ENCODE results near the gene JAG2.

JAG2 gene

DNA sequence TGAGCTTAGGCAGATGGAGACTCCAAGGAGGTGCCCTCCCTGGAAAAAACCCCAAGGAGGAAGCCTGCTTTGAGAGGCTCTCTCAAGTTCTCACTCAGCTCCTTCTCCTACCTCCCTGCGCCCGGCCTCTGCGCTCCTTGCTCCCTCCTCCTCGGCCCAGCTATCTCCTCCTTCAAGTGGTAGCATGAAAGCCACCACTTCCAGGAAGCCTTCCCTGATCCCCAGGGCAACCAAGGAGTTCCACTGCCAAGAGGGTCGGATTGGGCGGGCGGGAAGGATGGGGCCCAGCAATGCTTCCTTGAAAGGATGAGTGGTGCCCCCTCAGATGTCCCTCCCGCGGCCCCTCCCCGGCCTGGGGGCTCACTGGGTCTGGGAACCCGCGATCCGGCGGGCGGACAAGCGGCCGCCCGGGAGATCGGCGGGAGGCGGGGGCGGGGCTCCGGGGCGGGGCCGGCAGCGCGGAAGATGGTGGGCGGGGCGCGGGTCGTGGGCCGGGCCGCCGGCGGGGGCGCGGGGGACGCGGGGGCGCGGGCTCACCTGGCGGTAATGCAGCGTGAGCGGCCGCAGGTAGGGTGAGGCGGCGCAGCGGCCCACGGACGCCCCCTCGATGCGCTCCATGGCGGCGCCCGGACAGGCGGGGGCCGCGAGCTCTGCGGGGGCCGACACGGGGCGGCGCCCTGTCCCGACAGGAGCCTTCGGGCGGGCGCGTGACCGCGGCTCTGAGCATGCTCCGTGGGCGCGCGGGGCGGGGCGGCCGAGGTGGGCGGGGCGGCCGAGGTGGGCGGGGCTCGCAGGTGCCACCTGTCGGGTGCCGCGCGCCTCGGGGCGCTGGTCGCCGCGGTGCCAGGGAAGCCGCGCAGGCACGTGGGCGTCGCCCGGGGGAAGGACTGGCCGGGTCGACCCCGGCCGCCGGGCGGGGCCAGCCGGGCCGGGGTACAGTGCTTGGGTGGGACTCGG lies 12.3 kb upstream of the JAG2 start, which contains the start of gene NUDT14:
TSS of gene NUDT14 (minus strand) at position 721 of the 957 bp plus-strand sequence. CDS start at position 618, 103 bp downstream.
- peak; percentile 77 for DNase-seq

DNA sequence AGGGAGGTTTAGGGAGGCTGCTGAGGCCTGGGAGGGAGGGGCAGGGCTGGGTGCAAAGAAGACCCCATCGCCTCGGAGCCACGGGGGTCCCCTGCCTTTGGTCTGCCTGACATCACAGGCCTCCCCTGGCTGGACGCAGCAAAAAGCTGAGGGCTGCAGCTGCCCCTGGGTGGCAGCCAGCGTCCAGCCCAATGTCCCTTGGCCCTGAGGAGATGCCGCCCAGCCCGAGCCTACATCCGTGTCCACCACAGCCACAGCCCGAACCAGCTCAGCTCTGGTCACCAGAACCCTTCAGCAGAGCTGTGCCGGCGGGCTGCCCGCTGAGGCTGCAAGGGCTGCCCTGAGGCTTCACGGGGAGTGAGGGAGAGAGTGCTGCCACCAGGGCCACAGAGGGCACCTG lies 10.6 kb upstream of the JAG2 start:
- no peak for DNase-seq

- no peak for DNase-seq
Observed at GRCh38 chr14:105178868-105179140, 10.2 kb upstream of the JAG2 start.

DNA sequence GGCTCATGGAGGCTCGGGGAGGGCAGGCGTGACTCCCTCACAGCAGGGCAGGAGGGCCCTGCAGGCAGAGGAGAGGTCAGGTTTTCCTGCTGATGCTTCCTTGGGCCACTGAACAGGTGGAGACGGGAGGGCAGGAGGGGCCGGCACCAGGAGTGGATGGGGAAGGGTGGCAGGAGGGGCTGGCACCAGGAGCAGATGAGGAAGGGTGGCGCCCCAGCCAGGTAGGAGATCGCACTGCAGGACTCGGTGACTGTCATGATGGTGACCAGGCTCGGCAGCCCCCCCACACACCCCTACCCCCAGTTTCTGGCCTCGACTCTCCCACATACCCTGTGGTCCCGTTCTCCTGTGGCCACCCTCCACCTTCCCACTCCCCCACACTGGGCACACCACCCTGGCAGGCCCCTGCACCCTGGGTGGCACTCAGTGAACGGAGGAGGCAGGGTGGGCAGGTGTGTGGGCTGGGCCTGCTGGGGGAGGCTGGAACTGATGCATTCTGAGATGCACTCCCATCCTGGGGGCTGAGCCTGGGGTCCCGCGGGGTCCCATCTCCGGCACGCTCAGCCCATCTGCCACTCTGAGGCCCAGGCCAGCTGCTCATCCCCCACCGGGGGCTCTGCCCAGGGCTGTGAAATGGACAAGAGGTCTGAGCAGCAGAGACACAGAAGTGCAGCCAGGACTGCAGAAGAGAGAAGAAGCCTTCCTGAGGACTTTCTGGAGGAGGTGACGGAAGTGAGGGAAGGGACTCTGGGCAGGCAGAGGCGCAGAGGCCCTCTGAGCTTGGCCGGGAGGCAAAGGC lies 9.7 kb upstream of the JAG2 start:
- DNase-seq, result no peak

GRCh38 chr14:105177082-105177481 lies 8.5 kb upstream of the JAG2 start:
- DNase-seq, result no peak

DNA sequence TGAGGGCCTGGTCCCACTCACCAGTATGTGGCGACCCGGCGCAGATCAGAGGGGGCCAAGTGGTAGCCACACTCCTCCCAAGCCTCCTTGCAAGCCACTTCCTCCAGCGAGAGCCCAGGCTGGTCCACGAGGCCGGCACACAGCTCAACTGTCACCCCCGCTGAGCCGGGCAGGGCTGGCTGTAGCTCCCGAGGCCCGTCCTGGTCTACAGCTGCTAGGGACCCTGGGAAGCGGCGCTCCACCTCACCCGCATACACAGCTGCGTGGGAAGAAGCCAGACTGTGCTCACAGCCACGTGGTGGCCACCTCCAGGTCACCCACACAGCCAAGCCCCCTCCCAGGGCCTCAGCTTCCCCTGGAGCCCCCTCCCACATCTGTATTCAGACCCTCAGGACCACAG lies 7.9 kb upstream of the JAG2 start:
- no peak for DNase-seq

GRCh38 chr14:105173901-105174894 lies 5.6 kb upstream of the JAG2 start:
- peak; percentile 48 for DNase-seq

- DNase-seq, result no peak
Observed at GRCh38 chr14:105173145-105173544, 4.6 kb upstream of the JAG2 start.

DNA sequence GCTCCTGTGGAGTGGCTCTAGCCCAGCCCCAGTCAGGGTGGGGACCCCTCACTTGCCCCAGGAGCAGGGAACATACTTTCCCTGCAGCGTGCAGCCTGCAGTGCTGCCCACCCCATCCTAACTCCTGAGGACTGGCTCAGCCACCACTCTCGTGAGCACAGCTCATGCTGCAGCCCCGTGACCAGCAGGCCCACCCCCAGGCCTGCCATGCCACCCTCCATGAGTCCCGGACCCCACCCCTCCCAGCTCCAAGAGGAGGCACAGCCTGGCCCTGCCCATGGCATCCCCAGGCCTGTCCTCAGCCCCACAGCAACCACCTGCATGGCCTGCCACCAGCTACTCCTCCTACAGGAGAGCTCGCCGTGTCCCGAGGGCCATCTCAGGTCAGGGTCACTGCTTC lies 3.9 kb upstream of the JAG2 start:
- DNase-seq, result no peak

- DNase-seq, result no peak
Observed at GRCh38 chr14:105171004-105171673, 2.6 kb upstream of the JAG2 start.

DNA sequence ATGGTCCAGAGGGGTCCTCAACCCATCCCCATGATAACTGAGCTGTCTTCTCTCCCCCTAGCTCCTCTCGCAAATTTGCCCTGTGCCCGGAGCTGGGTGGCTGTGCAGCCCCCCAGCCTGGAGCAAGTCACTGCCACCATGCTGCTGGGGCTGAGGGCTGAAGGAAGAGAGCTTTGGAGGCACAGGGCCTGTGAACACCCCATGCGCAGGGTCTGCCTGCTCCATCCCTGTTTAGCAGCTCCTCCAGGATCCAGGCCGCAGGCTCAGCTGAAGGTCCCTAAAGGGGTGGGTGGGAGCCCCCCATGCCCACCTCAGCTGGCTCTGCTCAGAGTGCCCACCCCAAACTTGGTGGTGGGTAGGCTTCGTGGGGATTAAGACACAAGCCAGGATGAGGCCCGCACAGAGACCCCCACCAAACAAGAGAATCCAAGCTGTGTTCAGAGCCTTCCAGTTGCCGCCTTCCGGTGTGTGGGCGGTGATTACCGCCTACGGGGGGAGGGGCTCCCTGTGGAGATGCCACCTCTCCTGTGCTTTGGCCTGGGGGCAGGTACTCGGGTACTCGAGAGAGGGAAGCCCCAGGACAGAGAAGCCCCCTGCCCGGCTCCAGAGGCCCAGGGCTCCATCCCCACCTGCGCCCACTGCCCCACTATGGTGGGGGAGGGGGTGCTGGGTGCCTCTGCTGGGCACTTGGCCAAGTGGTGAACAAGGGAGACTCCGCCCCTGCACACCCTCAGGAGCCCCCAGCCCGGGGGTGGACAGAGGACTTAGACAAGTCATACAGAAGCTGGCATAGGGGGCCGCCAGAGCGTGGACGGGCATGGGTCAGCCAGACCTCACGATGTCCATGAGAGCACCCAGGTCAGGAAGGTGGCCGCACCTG lies 1.4 kb upstream of the JAG2 start:
- DNase-seq, result no peak

DNA sequence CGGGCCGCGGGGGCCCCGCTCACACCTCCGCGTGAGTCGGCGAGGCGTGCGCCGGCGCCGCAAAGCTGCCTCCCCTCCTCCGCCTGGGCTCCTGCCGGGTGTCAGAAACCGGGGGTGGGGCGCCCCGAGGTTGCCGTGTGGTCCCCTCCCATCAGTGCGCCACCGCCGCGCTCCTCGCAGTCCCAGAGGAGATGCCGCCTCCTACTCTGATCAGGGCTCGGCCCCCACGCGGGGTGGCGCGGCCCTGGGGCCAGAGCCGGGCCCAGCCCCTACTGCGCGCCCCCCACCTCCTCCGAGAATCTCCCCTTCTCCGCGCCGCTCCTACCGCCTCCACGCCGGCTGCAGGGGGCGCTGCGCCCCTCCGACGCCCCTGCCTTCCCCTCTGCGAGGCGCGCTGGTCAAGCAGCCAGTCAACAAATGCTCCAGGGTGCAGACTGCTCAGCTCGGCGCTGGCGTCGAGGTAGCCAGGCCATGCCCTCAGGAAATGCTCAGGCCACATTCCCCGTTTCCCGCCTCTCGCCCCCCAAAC lies 467 bp upstream of the JAG2 start:
- peak; percentile 41 for DNase-seq

DNA sequence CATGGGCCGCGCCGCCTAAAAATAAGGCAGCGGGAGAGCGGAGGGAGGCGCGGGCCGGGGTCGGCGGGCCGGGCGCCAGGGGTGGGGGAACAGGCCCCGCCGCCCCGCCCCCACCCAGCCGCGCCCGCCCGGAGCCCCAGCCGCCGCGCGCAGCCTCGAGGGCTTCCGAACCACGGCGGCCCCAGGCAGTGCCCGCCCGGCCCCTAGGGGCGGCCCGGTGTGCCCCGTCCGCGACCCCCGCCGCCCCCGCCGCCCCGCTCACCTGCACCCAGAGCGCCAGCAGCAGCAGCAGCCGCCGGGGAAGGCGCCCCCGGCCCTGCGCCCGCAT lies 519 bp downstream of the JAG2 start:
- DNase-seq, result no peak

DNA sequence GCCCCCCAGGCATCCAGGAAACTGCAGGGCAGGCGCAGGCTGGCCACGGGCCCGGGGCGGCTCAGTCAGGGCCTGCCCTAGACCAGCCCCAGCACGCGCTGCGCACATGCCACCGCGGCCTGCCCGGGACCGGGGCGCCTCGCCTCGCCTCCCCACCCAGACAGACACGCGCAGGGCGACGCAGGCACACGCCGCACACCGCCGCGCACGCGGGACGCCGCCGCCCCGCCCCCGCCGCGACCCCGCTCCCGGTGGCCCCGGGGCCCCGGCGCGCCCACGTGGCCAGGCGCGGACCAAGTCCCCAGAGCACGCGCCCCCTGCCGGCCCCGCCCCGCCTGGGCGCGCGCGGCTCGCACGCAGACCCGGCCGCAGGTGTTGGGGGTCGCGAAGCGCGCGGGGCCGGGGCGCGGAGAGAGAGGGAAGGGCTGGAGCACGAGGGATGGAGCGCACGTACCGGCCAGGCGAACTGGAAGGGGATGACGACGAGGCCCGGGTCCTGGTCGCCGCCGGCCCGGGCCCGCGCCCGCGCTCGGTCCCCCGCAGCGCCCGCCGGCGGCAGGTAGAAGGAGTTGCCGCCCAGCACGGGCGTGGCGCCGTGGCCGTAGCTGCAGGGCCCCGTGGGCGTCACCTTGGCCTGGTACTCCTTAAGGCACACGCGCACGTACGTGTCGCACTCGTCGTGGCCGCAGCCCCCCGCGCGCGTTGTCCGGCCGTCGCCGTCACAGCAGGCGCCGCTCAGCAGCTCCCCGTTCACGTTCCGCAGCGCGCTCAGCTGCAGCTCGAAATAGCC lies 1.1 kb downstream of the JAG2 start:
- DNase-seq, result no peak

DNA sequence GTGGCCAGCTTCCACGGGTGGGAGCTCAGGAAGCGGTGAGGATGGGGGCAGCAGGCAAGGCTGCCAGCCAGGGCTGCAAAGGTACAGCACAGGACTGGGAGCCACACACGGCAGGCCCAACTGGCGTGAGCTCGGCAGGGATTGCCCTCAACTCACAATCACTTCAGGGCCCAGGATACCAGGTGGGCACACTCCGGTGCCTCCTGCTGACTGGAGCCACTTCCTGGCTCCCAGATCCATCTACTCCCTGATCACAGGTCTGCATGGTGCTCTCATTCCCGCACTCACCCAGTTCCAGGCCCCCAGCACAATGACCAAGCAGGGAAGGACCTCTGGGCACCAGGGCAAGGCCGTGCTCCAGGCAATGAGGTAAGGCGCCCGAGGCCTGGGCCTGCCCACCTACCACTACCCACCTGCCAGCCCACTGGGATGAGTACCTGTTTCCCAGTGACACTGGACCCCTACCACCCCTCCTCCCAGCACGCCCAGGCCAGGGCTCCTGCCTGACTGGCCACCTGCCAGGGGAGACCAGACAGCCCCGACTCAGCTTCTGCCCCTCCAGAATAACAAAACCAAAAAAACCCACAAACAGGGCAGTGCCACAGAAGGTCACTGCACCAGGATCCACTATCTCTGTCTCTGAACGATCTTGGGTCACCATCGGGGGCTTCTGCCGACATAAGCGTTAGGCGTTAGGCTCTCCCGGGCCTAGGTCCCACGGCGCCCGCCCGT lies 1.8 kb downstream of the JAG2 start:
- DNase-seq, result no peak

- no peak for DNase-seq
Observed at GRCh38 chr14:105165761-105166485, 2.7 kb downstream of the JAG2 start.

DNA sequence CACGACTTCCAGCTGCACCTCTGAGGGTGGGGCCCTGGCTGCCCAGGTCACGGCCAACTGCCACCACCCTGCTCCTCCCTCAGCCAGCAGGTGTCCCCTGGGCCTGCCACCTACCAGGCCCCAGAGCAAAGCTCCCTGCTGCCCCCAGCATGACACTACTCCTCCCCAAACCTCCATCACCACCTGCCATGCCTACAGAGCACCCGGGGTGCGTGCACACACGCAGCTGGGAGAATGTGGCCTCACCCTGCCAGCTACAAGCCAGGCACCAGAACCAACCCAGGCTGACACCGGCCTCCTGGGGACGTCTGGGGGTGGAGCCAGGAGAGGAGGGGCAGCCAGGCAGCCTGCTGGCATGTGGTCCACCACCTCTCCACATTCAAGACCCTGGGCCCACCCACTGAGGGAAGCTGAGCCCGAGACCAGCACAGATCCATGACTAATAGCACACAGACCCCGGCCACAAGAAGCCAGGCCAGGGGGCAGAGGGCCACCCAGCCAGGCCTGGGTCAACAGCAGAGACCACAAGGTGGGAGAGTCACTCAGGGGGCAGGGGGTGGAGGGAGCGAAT lies 3.4 kb downstream of the JAG2 start:
- no peak for DNase-seq

- DNase-seq, result no peak
Observed at GRCh38 chr14:105163040-105163742, 5.4 kb downstream of the JAG2 start.

All from hematopoietic multipotent progenitor cell treated with erythropoietin and hydrocortisone succinate and interleukin-3 and kit ligand, for 6 days (in vitro differentiated cells).